Measurements from ENCODE around the gene IGSF22.

IGSF22 gene

GRCh38 chr11:18713646-18714442, 12.1 kb downstream of the IGSF22 start:
- no peak for DNase-seq (ENCODE audit: low read depth)

GRCh38 chr11:18710545-18710944, 15.4 kb downstream of the IGSF22 start:
- no peak for DNase-seq (ENCODE audit: low read depth)

- no peak for DNase-seq (ENCODE audit: low read depth)
These were observed 16.6 kb downstream of the IGSF22 start for GRCh38 chr11:18709414-18709813.

- no peak for DNase-seq (ENCODE audit: low read depth)
These were observed 18.1 kb downstream of the IGSF22 start for GRCh38 chr11:18707811-18708340.

GRCh38 chr11:18706330-18707243, 19.4 kb downstream of the IGSF22 start:
- peak; percentile 30 for DNase-seq (ENCODE audit: low read depth)

GRCh38 chr11:18705651-18706281, 20.2 kb downstream of the IGSF22 start:
- no peak for DNase-seq (ENCODE audit: low read depth)

- DNase-seq (ENCODE audit: low read depth), result no peak
These were observed 21.3 kb downstream of the IGSF22 start for GRCh38 chr11:18704698-18705097.

- no peak for DNase-seq (ENCODE audit: low read depth)
These were observed 21.8 kb downstream of the IGSF22 start for GRCh38 chr11:18704045-18704645.

GRCh38 chr11:18703001-18703763, 22.8 kb downstream of the IGSF22 start:
- no peak for DNase-seq (ENCODE audit: low read depth)

- DNase-seq (ENCODE audit: low read depth), result no peak
These were observed 24.3 kb downstream of the IGSF22 start for GRCh38 chr11:18701614-18702216.

GRCh38 chr11:18700872-18701271, 25.1 kb downstream of the IGSF22 start:
- no peak for DNase-seq (ENCODE audit: low read depth)

- DNase-seq (ENCODE audit: low read depth), result no peak
These were observed 25.6 kb downstream of the IGSF22 start for GRCh38 chr11:18700375-18700774.

GRCh38 chr11:18699848-18700261, 26.1 kb downstream of the IGSF22 start:
- DNase-seq (ENCODE audit: low read depth), result no peak

GRCh38 chr11:18699269-18699596, 26.8 kb downstream of the IGSF22 start:
- DNase-seq (ENCODE audit: low read depth), result no peak

- DNase-seq (ENCODE audit: low read depth), result peak; percentile 84
These were observed 27.4 kb downstream of the IGSF22 start, which contains the start of gene TMEM86A for GRCh38 chr11:18698341-18699268. TSS of gene TMEM86A (plus strand) at chr11:18698779. CDS start at chr11:18698887, 108 bp downstream.

- no peak for DNase-seq (ENCODE audit: low read depth)
These were observed 28.4 kb downstream of the IGSF22 start for GRCh38 chr11:18697576-18697975.

- peak; percentile 71 for DNase-seq (ENCODE audit: low read depth)
These were observed 29.3 kb downstream of the IGSF22 start for GRCh38 chr11:18696638-18697225.

- DNase-seq (ENCODE audit: low read depth), result no peak
These were observed 32.8 kb downstream of the IGSF22 start for GRCh38 chr11:18692941-18693760.

Measured in EH (cell line).